Dermis microvascular lymphatic vessel endothelial cell (primary cell): ENCODE measurements around the gene DPP10. TPM values are rescaled to one million over a fixed set of nuclear protein-coding genes. Genes with fewer than 3 reads are reported as not detected.

Experiments
- DNase-seq, 2 donors: peaks; one replicate each; pipeline versions ENCODE4 v3.0.0 to v3.0.0-alpha.2; 2010; ENCODE audit warnings: low read depth in 2 of 2
- total RNA-seq: library from RNA; depleted of rRNA; stranded (reverse); fragments of >200 nt; gene quantifications from 2 replicates; pipeline ENCODE4 v1.2.1, GENCODE V29; 2014

The DPP10 gene
- total RNA-seq, 1 donor from 2014 or later = not detected

DNA sequence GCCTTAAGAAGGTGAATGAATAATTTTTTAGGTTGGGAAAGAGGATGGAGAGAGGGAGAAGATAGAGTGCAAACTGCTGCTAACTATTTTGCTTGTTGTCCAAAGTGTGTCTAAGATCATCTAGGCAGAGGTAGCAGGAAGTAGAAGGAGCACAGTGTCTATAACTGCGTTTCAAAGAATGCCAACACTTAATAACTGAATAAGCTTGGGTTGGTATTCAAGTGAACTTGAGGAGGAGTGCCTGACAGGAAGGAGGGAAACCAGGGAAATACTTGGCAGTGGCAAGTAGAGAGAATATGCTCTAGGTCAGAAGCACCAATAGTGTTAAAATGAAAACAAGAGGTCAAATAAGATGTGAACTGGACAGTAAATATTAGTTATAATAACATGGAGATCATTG is 155.9 kb downstream of the DPP10 start:
- DNase-seq = no peak

DNA sequence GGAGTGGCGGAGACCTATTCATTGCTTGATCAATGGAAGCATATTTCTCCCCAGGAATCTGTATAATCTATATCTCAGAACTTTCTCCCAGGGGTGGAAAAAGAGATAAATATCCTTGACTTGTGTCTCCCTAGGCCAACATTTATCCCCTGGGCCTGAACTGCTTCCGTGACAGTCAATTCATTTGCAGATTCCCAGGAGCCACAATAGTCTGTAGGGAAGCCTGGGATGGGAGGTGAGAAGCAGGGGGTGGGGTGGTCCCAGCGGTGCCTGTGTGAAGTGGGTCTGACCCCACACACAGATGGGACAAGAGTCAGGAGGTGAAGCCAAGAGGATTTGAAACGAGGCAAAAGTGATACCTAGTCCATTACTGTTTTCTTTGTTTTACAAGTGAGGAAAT is 166.8 kb downstream of the DPP10 start:
- DNase-seq = no peak

DNA sequence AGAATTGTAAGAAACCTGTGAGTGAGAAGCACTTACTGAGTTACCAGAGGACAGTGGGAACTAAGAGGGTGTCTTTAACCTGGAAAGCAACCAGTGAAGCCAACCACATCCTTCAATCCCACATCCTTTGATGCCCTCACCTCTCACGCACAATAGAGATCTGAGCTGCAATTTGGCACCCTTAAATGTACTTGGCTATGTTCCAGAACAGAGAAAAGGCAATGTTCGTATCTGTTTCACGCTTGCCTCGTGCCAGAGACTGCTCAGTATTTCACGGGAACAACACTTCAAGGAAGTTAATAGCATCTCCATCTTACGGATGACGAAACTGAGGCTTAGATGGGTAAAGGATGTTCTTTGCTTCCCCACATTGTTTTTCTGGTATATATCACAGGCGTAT is 167.4 kb downstream of the DPP10 start:
- DNase-seq = no peak

DNA sequence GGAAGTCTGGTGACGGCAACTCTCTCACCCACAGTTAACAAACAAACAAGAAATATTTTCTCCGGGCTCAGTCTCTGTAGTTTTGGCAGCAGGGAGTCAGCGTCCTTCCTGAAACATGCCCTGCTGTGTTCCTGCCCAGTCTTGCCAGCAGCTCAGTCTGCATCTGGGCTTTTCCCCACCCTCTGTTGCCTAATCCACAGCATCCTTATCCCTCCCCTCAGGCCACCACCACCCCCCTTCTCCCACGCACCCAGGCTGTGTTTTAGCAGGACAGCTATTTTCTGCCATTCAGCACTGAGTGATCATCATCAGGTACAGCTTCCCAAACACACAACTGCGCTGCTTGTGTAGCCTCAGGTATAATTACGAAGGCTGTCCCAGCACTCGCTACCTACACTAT is 168.2 kb downstream of the DPP10 start:
- DNase-seq = no peak

DNA sequence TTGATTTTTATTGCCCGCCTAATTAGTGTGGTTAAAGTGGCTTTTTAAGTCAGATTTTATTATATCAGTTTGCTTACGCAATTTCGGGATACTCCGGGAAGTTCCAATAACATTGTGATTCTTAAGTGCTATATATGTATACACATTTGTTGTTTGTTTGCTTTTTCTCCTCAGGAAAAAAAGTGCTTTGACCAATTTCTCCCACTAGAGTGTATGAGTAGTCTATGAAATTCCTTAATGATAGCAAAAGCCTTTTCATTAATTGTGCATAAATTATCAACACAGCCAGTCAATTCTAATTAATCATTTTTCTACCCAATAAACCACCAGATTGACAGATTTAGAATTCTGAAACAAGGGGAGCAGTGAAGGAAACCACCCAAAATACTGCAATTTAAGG is 172.2 kb downstream of the DPP10 start:
- no peak for DNase-seq

DNA sequence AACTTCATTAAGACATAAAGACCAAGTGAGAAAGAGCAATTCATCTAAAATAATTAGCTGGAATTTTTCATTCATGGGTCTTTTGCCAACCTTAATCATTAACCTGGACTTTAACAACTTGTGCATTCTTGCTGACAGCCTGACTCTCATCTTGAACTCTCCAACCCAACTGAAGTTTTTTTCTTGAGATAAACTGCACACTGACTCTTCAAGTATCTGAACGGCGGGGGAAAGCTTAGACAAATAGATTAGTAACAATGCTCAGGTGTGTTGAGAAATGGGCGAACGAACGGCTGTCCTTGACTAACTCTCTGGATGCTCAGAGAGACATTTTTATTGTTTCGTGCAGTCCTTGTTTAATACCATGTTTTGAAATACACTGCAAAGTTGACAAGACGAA is 186.0 kb downstream of the DPP10 start:
- DNase-seq = no peak

DNA sequence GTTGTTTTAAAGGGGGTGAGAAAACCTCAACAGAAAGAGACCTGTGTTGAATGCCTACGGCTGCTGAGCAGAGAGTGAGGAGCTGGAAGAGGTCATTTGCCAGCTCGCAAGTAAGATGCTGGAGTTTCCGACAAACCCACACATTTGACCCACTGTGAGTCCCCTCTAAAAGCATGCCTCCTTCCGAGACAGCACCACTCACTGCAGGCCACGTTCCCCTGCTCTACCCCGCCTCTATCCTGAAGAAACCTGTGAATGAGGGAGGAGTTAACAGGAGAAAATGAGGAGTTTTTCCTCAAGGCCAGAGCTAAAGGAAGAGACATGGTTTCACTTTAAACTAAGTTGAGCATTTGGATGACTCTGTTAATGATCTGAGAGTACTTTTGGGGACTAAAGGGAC is 188.7 kb downstream of the DPP10 start:
- no peak for DNase-seq

DNA sequence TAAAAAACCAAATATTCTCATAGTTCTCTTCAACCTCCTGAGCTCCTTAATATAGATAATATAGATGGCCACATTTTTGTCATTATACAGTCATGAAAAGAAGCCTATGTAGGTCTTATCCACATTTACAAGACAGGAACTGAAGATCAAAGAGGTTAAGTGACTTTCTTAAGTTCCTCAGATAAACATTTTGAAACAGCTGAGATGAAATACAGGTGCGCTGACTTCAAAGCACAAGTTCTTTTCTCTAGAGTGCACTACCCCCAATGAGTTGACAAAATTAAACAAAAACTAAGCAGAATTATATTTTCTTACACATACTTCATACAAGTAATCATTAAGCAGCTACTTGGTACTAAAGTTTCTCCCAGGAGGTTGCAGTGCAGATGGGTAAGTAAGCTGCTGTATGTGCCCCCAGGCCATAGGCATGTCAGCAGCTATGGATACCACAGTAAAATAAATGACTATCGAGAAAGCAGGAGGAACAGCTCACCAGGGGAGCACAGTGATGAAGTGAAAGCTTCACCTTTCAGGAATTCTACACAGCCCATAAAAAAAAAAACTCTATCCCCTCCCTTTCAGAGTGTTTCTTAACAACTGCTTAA is 199.8 kb downstream of the DPP10 start:
- DNase-seq = no peak

DNA sequence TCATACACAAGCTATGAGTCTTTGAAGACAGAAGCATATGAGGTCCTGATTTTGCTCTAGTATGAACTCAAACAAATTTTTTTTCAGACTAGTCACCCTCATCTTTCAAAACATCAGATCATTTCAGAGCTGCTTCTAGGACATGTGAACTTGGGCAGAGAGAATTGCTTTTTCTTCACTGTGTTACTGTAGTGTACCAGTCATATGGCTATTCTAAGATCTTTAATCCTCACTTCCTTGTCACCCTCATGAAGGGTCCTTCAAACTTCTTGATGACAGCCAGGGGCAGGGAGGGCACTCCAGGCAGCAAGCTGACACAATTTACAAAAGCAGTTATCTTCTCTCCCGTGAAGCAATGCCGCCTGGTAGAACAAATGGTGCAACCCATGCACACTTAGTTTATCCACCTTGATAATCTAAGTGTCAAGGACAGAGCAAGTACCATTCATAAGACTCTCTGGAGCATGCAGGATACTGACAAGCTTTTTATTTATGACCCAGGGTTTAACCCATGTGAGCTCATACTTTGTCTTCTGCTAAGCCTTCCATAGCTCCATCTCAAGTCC is 200.6 kb downstream of the DPP10 start:
- no peak for DNase-seq

DNA sequence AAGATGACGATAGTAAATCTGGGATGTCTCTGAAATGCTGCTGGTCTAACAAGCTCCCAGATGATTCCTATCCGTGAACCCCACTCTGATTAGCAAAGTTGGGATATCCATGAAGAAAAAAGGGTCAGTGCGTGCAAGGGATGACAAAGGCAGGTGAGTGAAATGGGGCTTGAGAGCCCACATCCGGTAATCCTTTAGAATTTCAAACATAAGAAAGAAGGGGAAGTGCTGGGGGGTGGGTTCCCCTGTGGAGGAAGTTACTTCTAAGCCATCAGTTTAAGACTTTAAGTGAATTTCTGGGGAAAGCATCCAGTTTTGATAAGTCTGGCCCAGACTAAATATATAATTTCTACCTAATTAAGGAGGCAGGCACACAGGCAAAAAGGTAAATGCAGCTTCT is 209.5 kb downstream of the DPP10 start:
- no peak for DNase-seq

DNA sequence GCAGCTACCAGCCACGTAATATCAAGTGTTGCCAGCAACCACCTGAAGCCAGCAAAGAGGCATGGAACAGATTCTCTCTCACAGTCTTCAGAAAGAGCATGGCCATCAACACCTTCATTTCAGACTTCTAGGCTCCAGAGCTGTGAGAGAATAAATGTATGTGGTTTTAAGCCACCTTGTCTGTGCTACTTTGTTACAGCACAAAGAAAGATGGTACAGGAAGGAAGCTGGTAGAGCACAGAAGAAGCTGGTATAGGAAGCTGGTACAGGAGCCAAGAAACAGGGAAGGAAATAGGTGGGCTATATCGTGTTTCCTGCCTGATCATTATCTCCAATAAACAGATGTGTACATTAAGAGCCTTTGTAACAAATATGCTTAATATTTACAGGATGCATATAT is 217.4 kb downstream of the DPP10 start:
- DNase-seq = no peak

DNA sequence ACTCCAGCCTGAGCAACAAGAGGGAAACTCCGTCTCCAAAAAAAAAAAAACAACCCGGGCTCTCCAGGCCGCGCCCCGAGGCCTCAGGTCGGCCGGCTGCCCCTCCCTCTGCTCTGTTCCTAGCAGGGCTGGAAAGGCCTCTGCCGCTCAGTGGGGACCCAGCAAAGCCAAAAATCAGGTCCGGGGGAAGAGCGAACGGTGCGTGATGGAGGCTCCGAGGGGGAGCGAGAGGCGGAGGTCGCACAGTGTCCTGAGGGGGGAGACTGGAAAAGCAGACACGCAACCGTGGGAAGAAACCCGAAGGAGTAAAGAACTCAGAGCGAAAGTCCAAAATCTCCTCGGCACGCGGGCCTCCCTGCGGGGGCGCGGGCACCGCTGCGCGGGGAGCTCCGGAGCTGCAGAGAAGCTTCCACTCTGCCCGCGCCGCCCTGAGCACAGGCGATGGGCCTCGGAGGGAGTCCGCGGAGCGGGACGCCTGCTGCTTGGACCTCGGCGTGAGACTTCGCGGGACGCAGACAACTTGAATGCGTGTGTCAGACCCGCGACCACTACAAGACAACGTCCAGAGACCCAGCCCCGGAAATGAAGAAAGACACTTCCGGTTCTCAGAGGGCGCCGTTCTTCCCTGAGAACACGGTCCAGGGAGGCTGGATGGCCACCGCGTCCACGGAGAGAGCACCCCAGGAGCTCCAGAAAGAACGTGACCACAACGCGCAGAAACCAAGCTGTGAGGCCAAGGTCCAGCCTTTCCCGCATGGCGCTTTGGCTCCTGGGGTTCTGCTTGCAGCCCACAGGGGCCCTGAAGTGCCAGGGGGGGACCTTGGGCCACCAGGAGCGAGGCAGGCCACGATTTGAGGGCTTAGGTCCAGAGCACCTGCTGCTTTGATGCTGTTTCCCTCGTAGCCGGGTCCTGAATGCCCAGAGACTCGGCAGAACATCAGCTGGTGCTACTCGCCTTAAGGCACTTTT is 219.8 kb downstream of the DPP10 start:
- DNase-seq = no peak

DNA sequence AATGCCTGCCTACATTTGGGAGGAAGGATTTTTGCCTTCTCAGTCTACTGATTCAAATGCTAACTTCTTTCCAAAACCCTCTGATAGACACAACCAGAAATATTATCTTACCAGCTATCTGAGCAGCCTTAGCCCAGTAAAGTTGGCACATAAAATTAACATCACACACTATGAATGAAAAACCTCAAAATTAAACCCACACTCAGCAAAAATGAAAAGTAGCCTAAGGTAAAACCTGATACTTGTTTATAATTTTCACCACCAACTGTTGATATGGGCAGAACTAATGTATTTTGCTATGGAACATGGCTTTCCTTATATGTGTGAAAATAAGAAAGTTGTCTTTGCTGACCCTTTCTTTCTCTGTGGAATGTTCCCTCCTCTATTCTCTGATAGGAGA is 226.0 kb downstream of the DPP10 start:
- DNase-seq = no peak

DNA sequence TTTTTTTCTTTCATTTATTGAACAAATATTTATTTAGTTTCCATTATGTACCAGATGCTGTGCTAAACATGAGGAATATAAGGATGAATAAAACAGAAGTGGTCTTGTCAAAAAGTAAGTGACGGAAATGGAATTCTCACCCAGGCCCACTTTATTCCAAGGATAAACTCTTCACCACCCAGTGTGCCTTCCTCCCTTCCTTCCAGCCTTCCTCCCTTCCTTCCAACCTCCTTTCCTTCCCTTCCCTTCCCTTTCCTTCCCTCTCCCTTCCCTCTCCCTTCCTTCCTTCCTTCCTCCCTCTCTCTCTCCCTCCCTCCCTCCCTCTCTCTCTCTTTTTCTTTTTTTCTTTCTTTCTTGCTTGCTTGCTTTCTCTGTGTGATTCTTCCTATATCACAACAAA is 240.8 kb downstream of the DPP10 start:
- no peak for DNase-seq

DNA sequence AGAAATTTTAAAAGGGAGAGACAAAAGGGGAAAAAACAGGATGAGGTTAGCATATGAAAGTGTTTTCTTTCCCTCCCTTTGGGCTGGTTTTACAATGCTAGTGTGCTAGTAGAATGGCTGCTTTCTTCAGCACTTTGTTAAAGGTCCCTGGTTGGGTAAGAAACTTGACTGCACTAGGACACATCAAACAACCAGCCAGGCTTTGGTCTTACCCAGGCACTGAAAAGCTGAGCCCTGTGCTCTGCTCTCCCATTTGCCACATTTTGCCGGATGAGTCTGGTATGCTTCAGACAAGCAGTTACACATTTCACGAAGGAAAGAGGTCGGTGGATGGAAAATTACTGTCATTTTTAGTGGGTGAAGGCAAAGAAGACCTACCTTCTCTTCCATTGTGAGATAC is 242.0 kb downstream of the DPP10 start:
- no peak for DNase-seq

DNA sequence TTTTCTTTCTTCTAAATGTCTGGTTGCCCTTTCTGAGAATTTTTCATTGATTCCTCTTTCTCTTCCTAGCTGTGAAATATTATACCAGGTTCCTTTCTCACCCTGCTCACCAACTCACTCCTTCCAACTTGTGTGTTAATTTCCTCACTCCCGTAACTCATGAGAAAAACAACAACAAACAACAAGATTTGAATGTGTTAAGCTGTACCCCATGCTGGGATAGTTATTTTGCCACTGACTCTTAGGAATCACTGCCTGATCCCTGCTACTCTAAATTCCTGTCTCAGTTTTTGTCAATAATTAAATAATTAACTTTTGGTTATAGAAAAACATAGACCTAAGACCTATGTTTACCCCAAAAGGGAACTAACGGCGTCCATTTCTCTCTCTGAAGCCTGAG is 242.7 kb downstream of the DPP10 start:
- no peak for DNase-seq

DNA sequence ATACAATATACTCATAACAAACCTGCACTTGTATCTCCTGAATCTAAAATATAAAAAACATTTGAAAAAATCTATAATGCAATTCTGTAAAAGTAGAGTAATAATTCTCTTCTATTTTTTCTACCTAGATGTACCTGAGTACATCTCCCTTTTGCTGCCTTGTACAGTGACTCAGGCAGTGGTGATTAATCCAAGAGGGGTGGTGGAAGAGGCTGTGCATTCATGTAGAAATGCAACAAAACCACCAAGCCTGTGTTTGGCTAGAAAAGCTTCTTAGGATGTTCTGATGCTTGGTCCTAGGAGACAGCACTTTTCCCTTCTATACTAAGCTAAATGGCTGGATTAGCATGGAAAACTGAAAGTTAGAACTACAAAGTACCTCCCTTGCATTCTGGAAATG is 245.8 kb downstream of the DPP10 start:
- DNase-seq = no peak

DNA sequence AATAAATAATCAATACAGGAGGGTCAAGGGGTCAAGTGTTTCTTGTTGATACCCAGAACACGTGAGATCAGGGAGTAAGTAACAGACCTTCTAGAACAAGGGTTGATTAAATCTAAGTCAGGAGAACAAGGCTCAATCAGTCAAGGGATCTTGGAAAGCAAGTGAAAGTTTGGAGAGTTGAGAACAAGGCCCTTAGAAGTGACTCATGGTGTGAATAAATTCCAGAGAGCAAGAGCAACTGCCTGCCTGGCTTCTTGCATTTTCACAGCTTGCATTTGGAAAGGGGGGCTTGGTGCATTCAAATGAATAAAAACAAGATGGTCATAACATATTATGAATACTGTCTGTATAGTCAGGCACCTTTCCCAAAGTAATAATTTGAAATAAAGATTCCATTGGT is 256.1 kb downstream of the DPP10 start:
- no peak for DNase-seq

DNA sequence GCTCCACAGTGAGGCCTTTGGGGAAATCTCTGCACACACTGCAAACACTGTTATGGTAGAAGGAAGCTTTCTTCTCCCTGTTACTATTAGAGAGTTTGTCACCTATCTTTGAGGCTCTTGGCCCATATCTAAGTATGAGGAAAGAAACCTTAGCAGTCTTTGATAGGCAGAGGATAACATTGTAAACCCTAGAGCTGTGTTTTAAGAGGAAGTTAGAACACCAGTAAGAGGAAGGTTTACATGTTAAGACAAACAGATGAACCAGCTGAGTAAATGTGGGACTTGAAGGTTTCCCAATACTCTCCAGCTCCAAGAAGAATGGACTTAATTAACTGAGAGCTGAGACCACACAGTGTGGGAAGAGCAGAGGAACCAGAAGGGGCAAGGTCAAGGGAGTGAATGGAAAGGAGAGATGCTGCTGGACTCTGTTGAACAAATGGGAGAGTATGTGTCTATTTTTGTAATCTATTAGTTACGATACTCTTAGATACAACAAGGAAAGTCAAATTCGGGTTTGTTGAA is 257.0 kb downstream of the DPP10 start:
- DNase-seq = no peak

DNA sequence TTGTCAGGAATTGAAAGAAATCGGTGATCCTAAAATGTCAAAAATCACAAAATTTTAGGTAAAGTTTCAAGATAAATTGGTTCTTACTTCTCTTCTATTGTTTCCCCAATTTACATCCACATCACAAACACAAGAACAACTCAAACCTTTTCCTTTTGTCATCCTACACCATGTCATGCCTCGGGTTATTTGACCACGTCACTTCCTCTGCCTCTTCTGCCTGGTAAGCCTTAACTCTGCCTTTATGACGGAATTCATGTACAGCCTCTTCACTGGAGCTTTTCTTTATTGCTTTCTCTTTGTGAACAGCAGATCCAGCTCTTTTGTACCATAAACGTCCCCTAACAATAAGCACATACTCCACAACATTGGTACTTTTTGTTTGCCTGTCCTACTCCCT is 258.0 kb downstream of the DPP10 start:
- no peak for DNase-seq

DNA sequence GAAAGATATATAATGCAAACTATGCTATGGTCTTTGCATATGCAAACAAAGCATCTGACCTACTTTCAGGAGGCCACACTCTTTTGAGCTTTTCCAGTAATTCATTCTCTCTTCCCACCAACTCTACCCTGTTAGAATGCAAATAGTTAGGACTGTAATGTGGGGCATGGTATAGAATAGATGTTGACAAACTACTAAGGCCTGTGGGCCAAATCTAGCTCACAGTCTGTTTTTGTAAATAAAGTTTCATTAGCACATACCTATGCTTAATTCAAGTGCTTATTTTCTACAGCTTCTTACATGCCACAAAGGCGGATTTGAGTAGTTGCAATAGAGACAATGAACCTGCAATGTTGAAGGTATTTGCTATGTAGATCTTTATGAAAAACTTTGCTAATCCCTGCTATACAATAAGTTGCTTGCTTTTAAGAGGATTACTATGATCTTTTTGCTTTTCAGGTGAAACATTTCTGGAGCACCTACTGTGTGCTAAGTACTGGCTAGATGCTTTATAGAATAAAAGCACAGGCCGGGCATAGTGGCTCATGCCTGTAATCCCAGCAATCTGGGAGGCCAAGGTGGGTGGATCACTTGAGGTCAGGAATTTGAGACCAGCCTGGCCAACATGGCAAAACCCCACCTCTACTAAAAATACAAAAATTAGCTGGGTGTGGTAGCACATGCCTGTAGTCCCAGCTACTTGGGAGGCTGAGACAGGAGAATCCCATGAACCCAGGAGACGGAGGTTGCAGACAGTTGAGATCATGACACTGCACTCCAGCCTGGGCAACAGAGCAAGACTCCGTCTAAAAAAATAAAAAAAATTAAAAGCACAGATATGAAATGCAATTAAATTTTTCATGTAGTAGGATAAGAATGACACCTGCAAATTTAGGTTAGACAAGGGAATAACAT is 267.8 kb downstream of the DPP10 start:
- no peak for DNase-seq

DNA sequence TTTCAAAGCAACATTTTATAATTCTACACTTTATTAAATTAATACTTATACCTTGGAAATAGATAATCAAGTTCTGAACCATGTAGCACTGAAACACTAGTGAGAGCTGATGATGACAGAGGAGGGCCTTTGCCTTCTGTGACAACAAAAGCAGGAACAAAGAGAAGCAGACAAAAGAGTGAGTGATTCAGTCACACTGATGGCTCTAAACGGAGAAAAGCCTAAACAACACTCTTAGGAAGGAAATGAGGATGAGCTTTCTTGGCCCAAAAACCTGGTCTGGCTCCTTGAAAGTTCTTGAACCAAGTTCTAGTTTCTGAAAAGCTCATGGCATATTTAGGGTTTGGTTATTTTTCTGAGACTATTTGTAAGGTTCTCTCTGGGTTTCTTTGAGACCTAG is 271.9 kb downstream of the DPP10 start:
- DNase-seq = no peak
